ENCODE data around the gene LDLRAD3. TPM values are rescaled to one million over a fixed set of nuclear protein-coding genes. Genes with fewer than 3 reads are reported as not detected.

The LDLRAD3 gene
- total RNA-seq, 1 donor from 2014 or later = 17.3 TPM

DNA sequence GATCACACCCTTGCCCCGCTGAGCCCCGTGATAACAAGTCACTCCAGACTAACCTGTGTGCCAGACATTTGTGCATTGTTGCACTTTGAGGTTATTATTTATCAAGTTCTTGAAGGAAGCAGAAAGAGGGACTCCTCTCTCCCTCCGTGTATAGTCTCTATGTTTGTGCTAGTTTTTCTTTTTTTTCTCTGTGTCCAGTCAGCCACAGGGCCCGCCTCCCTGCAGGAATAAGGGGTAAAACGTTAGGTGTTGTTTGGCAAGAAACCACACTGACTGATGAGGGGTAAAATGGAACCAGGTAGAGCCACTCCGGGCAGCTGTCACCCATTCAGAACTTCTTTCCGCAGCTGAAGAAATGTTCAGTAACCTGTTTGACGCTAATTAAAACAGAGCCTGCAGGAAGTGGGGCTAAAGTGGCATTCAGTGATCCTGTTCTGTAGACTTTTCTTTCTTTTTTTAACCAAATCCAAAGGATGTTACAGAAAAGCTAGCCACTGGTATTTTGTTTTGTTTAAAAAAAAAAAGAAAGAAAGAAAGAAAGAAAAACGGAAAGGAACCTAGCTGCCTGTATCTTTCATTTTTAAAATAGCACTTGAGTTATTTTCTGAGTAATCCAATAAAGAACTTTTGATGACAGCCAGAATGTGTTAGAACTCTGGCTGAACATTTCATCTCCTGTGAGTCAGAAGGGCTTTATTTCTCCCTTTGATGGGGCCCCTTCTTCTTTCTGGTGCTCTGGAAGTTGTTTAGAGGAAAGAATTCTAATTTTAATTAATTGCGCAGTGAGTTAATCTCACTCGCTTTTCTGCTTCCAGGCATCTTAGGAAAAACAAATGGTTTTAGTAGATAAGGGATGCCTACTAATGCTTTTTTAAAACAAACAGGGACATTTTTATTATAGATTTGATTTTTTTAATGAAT lies 287.2 kb downstream of the LDLRAD3 start:
- DNase-seq (ENCODE audit: low read depth in 2 of 2) = peak in 1 of 2 donors; percentile 29

DNA sequence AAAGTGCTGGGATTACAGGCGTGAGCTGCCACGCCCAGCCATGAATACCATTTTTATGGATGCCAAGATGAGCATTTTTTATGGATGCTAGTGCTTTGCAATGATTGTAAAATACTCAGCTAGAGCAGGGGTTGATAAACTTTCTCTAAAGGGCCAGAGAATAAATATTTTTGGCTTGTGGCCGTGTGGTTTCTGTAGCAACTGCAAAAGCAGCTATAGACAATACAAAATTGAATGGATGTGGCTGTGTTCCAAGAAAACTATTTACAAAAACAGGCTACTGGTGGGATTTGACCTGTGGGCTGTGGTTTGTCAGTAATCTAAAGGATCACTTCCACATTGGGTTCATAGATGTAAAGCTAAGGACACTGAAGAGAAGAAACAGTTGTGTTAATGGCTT lies 289.3 kb downstream of the LDLRAD3 start:
- peak; percentile 82 to 89 for DNase-seq (ENCODE audit: low read depth in 2 of 2)

DNA sequence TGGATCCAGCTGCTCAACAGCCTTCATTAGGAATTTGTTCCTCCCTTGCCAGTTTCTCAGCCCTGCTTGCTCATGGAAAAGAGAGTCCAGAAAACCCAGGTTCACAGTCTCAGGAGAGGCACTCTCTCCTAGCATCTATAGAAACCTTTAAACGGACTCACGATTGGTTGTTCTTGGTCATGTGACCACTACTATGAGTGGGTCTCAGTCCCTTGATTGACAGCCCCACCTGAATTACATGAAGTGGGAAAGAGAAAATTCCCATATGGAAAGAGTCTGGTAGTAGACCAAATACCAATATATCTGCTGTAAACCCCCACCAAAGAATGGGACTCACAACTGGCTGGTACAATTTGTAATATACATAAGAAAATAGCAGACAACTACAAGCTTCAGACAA lies 291.0 kb downstream of the LDLRAD3 start:
- DNase-seq (ENCODE audit: low read depth in 2 of 2) = no peak

DNA sequence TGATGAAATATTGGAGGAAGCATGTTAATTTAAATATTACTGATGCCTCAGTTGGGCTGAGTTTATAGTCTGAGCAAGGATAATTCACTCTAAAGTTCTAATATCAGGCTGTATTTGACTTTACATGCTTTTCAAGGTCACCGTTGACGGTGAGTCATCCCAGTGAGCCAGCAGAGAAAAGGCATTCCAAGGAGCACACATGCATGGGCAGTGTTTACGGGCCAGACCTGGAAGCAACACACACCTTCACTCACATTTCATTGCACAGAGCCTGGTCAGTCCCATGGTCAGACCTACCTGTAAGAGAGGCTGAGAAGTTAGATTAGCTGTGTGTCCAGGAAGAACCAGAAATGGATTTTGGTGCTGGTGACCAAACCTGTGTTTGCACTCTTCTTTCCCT lies 291.9 kb downstream of the LDLRAD3 start:
- peak in 1 of 2 donors; percentile 27 for DNase-seq (ENCODE audit: low read depth in 2 of 2)

DNA sequence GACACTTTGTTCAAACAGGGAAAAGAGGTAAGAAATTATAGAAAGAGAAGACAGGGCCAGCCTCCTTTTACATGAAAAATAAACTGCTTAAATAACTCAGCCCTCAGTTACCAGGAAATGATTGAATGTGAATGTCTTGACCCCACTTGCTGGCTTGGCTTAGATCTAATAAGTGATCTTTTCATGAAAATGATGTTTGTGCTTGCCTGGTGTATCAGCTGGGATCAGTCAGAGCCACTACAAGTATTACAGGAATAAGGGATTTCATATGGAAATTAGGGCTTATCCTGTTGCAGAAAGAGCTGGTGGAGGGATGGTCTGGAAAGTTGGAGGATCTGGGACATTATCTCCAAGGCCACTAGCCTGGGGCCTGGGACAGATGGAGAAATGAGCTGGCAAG lies 293.5 kb downstream of the LDLRAD3 start:
- DNase-seq (ENCODE audit: low read depth in 2 of 2) = peak in 1 of 2 donors; percentile 52

DNA sequence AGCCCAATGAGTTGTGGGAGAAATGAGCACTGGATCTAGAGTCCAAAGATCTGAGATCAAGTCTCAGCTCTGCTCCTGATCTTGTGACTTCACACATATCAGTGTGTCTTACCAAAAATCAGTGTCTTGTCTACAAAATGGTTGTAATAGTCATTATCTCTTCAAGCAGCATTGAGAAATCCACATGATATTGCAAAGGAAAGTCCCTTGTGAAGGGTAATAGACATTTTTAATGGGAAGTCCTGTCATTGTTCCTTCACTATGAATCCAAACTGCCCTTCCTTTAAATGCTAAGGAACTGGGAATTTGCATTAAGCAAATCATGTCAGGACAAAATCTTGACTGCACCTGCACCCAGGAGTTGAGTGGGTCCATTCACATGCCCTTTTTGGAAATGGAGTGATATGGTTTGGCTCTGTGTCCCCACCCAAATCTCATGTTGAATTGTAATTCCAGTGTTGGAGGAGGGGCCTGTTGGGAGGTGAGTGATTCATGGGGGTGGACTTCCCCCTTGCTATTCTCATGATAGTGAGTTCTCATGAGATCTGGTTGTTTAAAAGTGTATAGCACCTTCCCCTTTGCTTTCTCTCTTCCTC lies 294.3 kb downstream of the LDLRAD3 start:
- DNase-seq (ENCODE audit: low read depth in 2 of 2) = no peak

DNA sequence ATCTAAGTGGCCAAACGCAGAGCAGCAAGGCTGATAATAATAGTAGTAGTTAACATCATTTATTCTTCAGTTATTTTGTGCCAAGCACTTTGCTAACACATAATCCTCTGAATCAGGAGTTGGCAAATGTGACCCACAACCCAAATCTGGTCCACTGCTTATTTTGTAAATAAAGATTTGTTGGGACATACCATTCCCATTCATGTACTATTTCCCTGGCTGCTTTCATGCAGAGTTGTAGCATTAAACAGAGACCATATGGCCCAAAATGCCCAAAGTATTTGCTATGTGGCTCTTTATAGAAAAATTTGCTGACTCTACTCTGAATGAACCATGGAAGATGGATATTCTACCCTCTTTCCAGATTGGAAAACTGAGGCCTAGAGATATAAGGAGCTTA lies 295.0 kb downstream of the LDLRAD3 start:
- DNase-seq (ENCODE audit: low read depth in 2 of 2) = no peak

DNA sequence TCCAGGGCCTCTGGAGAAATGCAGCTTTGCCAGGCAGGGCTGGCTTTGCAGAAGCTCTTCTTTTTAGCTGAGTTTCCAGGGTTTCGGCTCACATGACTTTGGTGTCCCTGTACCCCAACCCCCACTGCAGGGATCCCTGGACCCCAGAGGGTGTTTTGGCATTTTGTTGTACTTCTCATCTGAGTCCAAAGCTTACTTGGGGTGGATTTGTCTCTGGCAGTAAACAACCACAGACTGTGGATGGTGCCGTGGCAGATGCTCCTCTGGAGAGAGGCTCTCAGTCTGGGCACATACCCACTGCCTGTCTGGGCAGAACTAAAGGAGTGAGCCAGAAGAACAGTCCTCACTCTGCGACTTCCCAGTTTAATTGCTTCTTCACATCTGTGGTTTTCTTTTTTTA lies 295.8 kb downstream of the LDLRAD3 start:
- DNase-seq (ENCODE audit: low read depth in 2 of 2) = no peak

DNA sequence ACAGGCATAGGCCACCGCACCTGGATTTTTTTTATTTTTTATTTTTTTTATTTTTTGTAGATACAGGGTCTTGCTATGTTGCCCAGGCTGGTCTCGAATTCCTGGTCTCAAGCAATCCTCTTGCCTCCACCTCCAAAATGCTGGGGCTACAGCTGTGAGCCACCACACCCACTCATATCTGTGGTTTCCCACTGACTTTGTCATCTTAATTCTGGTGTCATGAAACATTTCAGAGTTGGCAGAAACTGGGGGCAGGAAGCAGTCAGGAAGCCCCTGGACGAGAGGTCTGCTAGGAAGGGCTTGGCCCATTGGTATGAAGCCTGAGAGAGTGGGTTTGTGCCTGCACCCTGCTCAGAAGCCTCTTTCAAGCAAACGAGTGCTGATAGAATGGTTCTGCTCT lies 296.3 kb downstream of the LDLRAD3 start:
- no peak for DNase-seq (ENCODE audit: low read depth in 2 of 2)

DNA sequence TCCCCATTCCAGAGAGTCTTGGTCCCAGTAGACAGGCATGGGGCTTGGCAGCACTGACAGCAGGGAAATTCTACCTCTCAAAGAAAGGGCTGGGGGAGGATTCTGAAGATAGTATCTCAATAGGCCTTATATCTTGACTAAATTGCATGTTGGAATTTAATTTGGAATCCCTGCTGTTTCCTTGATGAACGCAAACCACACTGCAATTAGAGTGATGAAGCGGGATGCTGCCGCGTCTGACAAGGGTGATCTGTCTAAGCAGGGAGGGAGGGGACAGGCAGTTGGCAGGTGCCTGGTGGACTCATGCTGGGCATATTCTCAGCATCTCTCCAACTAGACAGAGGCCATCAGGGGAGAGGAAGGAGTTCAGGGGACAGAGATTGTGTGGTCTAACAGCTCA lies 296.9 kb downstream of the LDLRAD3 start:
- DNase-seq (ENCODE audit: low read depth in 2 of 2) = no peak

DNA sequence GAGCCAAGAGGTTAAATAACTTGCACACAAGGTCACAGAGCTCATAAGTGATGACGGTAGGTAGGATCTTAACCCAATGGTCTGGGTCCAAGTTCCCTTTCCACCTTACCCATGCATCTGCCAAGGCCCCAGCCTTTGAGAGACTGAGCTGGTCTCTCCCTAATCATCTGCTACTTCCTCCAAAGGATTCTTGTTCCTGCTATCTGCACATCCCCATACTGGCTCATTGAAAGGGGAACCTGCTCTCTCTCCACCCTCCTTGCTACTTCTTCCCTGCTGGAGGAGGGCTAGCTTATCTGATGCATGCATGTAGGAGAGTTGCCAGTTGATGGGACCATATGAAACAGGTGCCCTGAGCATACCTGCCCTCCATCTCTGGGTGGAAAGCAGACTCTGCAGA lies 297.6 kb downstream of the LDLRAD3 start:
- DNase-seq (ENCODE audit: low read depth in 2 of 2) = no peak

DNA sequence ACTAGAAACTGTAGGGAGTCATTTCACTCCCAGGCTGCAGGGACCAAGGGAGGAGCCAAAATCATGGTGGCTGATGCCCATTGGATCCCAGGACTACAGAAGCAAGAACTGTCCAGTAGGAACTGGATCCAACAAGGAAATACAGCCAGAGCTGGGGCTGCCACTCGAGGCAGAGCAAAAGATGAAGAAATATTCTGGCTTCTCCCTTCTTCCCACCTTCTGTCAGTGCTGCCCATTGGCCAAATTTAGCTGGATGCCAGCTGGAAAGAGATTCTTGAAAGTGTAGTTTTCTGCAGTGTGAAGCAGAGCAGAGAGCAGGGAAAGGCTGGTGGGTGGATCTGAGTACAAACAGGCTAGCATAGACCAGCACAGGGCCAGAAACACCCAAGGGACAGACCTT lies 299.8 kb downstream of the LDLRAD3 start:
- DNase-seq (ENCODE audit: low read depth in 2 of 2) = no peak

DNA sequence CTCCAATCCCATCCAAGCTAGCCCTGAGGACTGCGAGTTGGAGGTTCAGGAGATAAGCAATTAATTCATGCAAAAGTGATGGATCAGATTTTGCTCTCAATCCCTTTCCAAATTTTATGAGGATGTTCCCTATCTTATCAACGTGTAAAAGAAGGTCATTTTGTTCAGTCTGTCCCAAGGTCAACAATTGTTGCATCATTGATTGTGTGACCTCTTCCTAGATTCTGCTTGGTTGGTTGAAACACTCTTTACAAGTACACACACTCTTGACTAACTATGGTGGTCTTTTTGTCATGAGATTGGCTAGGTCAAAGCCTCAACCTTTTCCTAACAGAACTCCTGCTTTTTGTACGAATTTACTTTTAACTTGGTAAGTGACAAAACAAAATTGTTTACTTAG lies 303.6 kb downstream of the LDLRAD3 start:
- DNase-seq (ENCODE audit: low read depth in 2 of 2) = no peak

DNA sequence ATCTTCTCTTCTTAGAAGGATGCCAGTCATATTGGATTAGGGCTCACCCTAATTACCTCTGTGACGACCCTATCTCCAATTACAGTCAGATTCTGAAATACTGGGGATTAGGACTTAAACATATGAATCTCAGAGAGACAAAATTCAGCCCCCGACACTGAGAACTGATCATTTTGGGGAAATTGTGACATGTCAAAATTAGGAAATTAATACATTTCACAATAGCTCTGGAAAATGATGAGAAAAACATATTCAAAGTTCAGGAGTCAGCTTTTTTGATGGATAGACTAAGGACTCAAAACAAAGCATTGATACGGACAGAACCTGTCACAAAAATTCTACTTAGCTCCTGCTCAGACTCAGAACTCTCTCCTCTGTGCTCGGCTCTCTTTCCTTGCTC lies 304.6 kb downstream of the LDLRAD3 start:
- DNase-seq (ENCODE audit: low read depth in 2 of 2) = no peak

DNA sequence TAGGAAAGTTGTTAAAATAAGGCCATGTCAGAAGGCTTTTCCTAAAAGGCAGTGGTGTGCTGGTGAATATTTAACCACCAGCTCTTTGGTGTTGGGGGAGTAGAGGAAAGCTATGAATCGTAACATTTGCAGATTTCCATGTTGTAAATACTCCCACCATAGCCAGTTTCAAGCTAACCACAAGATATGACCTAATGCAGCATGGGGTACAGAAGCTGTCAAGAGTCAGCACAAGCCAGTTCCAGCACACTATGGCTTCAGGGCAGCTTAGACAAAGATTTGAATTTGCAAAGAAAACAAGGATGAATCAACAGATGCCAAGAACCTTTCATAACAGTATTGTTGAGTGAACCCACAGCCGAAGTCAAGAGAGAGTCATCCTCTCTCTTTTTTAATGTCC lies 305.4 kb downstream of the LDLRAD3 start:
- peak in 1 of 2 donors; percentile 29 for DNase-seq (ENCODE audit: low read depth in 2 of 2)

DNA sequence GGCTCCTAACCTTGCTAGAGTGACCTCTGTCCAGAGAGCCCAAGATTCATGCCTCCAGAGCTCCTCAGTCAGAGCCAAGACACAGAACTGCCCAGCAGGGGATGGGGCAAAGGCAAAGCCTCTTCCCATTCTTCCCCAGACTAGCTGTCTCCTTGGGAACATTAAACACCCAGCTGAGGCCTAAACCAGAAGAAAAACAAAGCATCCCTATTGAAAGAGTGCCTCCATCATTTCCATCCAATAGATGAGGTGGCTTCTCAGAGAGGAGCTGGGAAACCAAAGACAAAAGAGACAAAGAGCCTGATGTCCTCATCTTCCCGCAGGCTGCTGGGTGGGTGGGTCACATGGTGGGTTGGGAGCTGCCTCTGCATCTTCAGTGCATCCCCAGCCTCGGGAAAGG lies 308.0 kb downstream of the LDLRAD3 start:
- no peak for DNase-seq (ENCODE audit: low read depth in 2 of 2)

DNA sequence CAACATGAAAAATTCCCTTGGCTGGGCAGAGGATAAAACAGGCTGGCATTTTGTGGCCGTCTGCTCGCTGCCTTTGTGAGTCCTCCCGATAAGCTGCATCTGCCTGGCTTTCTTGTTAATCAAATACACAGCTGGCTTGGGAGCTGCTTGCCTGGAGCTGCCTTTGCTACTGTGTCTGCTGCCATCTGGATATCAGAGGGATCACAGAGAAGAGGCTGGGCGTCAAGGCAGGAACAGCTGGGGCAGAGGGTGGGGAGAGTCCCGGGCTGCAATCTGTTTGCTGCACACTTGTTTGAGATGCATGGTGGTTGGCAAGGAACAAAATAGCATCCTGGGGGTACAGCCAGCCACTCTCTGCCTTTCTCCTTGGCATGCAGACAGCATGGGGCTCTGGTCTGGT lies 309.4 kb downstream of the LDLRAD3 start:
- no peak for DNase-seq (ENCODE audit: low read depth in 2 of 2)

DNA sequence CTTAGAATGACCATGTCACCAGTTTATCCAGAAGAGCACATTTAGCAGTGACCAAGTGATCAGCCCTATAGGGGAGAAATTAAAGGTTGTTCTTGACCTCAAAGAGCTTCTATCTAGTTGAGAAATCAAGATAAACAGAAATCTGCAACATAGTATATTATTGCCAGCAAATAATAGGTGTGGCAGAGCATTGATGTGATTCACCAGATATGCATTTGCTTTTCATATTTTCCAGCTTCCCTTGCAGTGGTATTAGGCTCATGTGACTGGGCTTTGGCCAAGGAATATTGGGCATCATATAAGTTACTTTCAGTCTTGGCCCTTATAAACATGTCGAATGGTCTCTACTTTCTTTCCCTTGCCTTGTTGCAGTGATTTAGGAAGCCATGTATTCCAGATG lies 310.9 kb downstream of the LDLRAD3 start:
- DNase-seq (ENCODE audit: low read depth in 2 of 2) = peak; percentile 11 to 41

DNA sequence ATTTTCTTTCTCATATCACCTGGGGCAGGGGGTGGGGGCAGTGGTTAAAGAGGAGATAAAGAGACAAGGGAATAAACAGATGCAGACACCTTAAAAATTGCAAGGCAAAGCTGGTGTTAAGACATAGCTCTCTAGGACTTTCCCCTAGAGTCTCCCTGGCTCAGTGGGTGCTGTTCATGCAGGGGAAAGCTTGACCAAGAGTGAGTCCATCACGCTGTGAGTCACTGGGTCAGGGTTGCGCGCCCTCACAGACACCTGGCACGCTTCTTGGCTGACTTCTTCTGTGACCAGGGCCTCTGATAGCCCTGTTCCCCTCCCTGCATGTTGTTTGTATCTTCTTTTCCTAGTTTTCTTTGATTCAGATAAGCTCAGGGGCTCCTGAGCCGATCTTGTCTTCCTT lies 313.5 kb downstream of the LDLRAD3 start:
- DNase-seq (ENCODE audit: low read depth in 2 of 2) = peak in 1 of 2 donors; percentile 61

DNA sequence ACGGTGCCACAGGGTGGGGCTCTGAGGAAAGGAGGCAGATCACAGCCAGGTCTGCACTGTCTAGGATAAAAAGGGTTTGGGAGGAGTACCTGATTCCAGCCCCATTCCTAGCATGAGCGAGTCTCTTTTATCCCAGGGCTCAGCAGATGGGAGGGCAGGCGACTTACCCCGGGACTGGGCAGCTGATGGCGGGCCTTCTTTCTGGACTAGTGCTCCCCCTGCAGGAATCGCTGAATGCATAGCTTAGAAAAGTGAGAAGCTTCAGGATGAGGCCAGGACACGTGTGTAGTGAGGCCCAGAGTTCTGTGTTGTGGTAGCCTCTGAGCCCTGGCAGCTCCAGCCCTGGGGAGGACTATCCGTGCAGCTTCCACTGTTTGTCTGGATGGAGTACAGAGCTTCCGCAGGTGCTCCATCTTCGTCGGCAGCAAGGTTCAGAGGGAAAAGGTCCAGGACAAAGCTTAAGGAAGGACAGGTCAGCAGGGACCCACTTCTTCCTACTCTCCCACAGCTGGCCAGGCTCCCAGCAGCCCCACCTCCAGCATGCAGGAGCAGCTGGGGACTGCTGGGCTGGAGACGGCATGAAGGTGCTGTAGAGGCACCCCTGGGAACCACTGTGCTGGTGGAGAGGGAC lies 315.0 kb downstream of the LDLRAD3 start:
- peak; percentile 85 to 88 for DNase-seq (ENCODE audit: low read depth in 2 of 2)

DNA sequence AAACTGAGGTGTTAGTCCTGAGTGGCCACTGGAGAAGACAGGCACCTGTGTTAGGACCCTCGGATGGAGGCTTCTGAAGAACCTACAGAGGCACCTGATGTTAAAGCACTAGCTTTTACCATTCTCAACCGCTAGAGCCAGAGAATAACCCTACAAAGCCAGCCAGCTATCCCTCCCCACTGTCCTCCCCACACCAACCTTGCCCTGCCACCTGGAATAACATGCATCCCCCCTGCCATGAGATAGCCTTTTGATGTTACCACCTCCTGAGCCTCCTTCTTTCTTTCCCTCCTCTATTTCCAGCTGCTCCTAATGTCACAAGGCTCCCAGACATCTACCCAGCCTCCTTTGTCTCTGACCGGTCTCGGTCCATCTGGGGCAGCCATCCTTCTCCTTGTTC lies 317.2 kb downstream of the LDLRAD3 start:
- no peak for DNase-seq (ENCODE audit: low read depth in 2 of 2)

All from lung microvascular endothelial cell (primary cell).